ENCODE results near the gene APOH. TPM values are rescaled to one million over a fixed set of nuclear protein-coding genes. Genes with fewer than 3 reads are reported as not detected.

Gene APOH
- total RNA-seq, 6 donors from 2014 or later: 1.3 to 14.2 (median 8.4) TPM; not detected in 1

DNA sequence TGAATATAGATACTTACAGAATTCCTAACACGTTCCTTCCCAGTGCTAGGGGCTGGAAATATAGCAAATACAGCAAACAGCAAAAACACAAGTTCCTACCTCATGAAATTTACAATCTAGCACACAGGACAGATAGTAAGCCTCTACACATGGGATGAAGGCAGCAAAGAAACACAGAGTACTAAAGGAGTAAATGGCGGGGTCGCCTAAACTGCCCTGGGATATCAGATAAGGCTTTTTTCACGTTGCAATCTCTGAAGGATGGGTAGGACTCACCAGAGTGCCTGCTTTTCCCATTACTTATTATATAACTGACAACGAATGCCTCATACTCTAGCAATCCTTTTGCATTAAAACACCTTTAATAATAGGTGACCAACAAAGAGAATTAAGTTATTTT is 57.1 kb downstream of the APOH start:
- 76 to 90% methylated on average over 5 of the region's 5 CpGs for WGBS, 2 donors
- Histone ChIP-seq H3K27ac (no peak overlapping the region), H3K27me3 (no peaks in the 10 kb centered on the region), H3K4me3 (no peak overlapping the region), H3K36me3 (peaks cover 0 to 15% (median 0%) of the 10 kb centered on the region in 4 donors), H3K4me1 (no peaks in the 10 kb centered on the region), H3K9me3 (no peaks in the 10 kb centered on the region)
- ATAC-seq (ENCODE audit: low FRiP score in 2 of 2) (no peak), DNase-seq (no peak)
- TF ChIP-seq EP300 (IDR thresholded peaks at IDR 0.05) (no peak), POLR2AphosphoS5 (IDR thresholded peaks at IDR 0.05) (no peak), POLR2A (IDR thresholded peaks at IDR 0.05) (no peak)
- TF ChIP-seq, protein P1, sequence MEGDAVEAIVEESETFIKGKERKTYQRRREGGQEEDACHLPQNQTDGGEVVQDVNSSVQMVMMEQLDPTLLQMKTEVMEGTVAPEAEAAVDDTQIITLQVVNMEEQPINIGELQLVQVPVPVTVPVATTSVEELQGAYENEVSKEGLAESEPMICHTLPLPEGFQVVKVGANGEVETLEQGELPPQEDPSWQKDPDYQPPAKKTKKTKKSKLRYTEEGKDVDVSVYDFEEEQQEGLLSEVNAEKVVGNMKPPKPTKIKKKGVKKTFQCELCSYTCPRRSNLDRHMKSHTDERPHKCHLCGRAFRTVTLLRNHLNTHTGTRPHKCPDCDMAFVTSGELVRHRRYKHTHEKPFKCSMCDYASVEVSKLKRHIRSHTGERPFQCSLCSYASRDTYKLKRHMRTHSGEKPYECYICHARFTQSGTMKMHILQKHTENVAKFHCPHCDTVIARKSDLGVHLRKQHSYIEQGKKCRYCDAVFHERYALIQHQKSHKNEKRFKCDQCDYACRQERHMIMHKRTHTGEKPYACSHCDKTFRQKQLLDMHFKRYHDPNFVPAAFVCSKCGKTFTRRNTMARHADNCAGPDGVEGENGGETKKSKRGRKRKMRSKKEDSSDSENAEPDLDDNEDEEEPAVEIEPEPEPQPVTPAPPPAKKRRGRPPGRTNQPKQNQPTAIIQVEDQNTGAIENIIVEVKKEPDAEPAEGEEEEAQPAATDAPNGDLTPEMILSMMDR (IDR thresholded peaks at IDR 0.05): no peak

DNA sequence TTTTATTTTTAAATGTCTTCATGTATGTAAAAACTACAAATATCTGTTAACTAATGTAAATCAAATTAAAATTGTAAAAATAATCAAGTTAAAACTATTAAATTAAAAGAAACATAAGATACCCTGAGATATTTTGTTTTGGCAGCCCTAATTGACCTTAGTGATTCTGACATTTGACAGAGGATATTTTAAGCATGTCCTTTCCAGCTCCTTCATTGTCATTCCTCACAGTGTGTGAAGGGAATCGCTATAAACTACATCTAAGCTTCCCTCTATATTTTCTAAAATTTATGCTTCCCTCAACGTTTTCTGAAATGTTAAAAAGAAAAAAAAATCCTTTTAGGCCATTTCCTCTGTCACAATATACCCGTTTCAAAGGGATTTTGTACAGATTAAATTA is 57.5 kb downstream of the APOH start:
- no peak overlapping the region for H3K4me3 ChIP-seq
- H3K27ac ChIP-seq: no peak overlapping the region
- H3K9me3 ChIP-seq: no peaks in the 10 kb centered on the region
- H3K4me1 ChIP-seq: no peaks in the 10 kb centered on the region
- no peaks in the 10 kb centered on the region for H3K27me3 ChIP-seq
- peaks cover 0 to 15% (median 0%) of the 10 kb centered on the region in 4 donors for H3K36me3 ChIP-seq
- DNase-seq (no peak), ATAC-seq (ENCODE audit: low FRiP score in 2 of 2) (no peak)
- TF ChIP-seq, protein P1 (IDR thresholded peaks at IDR 0.05): no peak
- no peak for TF ChIP-seq POLR2AphosphoS5 (IDR thresholded peaks at IDR 0.05)
- no peak for TF ChIP-seq EP300 (IDR thresholded peaks at IDR 0.05)
- TF ChIP-seq POLR2A (IDR thresholded peaks at IDR 0.05): no peak
- 65 to 78% methylated on average over 3 of the region's 3 CpGs for WGBS, 2 donors

DNA sequence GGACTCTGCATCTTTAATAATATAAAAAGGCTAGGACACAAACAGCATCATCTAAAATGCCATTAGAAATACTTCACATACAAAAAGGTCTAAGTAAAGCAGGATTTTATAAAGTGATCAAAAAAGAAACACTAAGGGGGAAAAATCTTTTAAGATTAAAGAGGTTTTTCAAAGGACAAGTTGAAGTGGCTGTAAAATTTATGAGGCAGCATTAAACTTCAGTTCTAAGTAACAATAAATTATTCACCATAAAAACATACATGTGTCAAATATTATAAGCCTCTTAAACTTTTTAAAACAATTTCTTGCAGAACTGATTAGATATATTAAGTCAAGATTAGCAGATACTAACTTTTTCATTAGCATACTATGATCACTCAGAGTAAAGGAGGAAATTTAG is 58.0 kb downstream of the APOH start:
- Histone ChIP-seq H3K4me1 (no peaks in the 10 kb centered on the region), H3K4me3 (no peak overlapping the region), H3K27ac (no peak overlapping the region), H3K36me3 (peaks cover 0 to 15% (median 0%) of the 10 kb centered on the region in 4 donors), H3K27me3 (no peaks in the 10 kb centered on the region), H3K9me3 (no peaks in the 10 kb centered on the region)
- no peak for ATAC-seq (ENCODE audit: low FRiP score in 2 of 2)
- no peak for TF ChIP-seq POLR2A (IDR thresholded peaks at IDR 0.05)
- TF ChIP-seq EP300 (IDR thresholded peaks at IDR 0.05): no peak
- TF ChIP-seq POLR2AphosphoS5 (IDR thresholded peaks at IDR 0.05): no peak
- TF ChIP-seq, protein P1 (IDR thresholded peaks at IDR 0.05): no peak
- no peak for DNase-seq

DNA sequence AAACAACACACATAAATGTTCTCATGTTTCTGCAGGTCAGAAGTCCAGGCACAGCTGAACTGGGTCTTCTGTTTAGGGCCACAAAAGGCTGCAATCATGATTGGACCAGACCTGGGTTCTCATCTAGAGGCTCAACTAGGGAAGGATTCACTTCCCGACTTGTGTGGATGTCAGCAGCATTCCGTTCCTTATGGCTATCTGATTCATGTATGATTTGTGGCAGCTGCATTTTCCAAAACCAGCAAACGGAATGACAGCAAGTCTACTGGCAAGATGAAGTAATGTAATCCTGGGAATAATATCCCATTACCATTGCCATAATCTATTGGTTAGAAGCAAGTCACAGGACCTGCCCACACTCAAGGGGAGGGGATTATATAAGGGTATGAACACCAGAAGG is 59.4 kb downstream of the APOH start:
- ATAC-seq (ENCODE audit: low FRiP score in 2 of 2): no peak
- peaks cover 0 to 15% (median 0%) of the 10 kb centered on the region in 4 donors for H3K36me3 ChIP-seq
- H3K9me3 ChIP-seq: no peaks in the 10 kb centered on the region
- DNase-seq: no peak
- no peaks in the 10 kb centered on the region for H3K27me3 ChIP-seq
- no peak overlapping the region for H3K4me3 ChIP-seq
- no peaks in the 10 kb centered on the region for H3K4me1 ChIP-seq
- TF ChIP-seq EP300 (IDR thresholded peaks at IDR 0.05) (no peak), POLR2A (IDR thresholded peaks at IDR 0.05) (no peak)
- no peak overlapping the region for H3K27ac ChIP-seq
- WGBS, 2 donors: 81 to 88% methylated on average over 3 of the region's 3 CpGs

DNA sequence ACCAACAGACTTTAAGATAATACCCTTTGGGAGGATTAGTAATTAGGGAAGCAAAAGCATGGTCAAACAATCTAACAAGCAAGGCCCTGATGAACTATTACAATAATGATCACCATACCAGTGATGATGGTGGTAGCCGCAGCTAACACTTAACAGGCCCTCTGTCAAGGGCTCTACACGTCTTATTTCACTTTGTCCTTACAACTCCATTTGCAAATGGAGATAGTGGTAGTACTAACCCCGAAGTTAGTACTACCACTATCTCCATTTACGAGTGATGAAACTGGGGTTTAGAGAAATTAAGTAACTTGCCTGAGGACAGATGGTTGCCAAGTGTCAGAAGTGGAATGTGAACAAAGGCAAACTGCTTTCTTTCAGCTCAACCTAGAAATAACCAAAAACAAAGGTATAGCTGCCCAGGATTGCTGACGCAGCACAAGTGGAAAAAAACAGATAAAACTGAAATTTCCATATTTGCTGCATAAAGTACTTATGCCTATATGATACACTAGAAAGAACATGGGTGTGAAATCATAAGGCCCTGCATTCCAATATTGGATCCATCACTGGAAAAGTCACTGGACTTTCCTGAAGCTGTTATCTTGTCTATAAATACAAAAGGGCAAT is 61.9 kb downstream of the APOH start:
- H3K27me3 ChIP-seq: no peaks in the 10 kb centered on the region
- WGBS, 2 donors: 68 to 83% methylated on average over 5 of the region's 5 CpGs
- no peak overlapping the region for H3K4me3 ChIP-seq
- DNase-seq: no peak
- no peaks in the 10 kb centered on the region for H3K9me3 ChIP-seq
- no peak for TF ChIP-seq POLR2AphosphoS5 (IDR thresholded peaks at IDR 0.05)
- TF ChIP-seq POLR2A (IDR thresholded peaks at IDR 0.05): no peak
- no peak for TF ChIP-seq EP300 (IDR thresholded peaks at IDR 0.05)
- TF ChIP-seq, protein P1 (IDR thresholded peaks at IDR 0.05): no peak
- H3K4me1 ChIP-seq: no peaks in the 10 kb centered on the region
- ATAC-seq (ENCODE audit: low FRiP score in 2 of 2): no peak
- H3K27ac ChIP-seq: no peak overlapping the region
- H3K36me3 ChIP-seq: peaks cover 0 to 11% (median 0%) of the 10 kb centered on the region in 4 donors

Measured in upper lobe of left lung (tissue), 6 donors.